ENCODE results near the gene TMEM218. TPM values are rescaled to one million over a fixed set of nuclear protein-coding genes. Genes with fewer than 3 reads are reported as not detected.

TMEM218 gene
- total RNA-seq, 1 donor from 2014 or later = 19.0 TPM

DNA sequence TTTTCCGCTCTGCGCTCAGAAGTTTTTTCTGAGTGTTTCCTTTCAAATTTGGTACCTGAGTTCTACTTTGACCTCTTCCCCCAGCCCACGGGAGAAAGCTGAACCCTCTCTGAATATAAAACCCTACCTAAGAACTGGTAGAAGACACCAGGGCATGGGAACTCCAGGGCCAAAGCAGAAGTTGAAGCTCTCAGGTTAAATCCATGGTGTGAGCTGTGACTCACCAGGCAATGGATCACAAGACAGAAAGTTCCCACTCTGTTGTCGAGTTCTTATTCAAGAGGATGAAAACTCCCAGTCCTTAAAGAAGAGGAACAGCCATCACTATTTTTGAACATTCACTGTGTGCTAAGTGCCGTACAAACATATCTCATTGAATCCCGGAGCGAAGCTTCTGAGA lies 8.9 kb downstream of the TMEM218 start:
- Histone ChIP-seq H3K4me3 (no peak overlapping the region), H3K27ac (no peak overlapping the region), H3K9me3 (no peaks in the 10 kb centered on the region), H3K27me3 (no peaks in the 10 kb centered on the region), H3K4me1 (no peaks in the 10 kb centered on the region), H3K36me3 (peaks cover 22% of the 10 kb centered on the region)
- ATAC-seq = peak; percentile 68
- DNase-seq = no peak
- TF ChIP-seq, protein P1, sequence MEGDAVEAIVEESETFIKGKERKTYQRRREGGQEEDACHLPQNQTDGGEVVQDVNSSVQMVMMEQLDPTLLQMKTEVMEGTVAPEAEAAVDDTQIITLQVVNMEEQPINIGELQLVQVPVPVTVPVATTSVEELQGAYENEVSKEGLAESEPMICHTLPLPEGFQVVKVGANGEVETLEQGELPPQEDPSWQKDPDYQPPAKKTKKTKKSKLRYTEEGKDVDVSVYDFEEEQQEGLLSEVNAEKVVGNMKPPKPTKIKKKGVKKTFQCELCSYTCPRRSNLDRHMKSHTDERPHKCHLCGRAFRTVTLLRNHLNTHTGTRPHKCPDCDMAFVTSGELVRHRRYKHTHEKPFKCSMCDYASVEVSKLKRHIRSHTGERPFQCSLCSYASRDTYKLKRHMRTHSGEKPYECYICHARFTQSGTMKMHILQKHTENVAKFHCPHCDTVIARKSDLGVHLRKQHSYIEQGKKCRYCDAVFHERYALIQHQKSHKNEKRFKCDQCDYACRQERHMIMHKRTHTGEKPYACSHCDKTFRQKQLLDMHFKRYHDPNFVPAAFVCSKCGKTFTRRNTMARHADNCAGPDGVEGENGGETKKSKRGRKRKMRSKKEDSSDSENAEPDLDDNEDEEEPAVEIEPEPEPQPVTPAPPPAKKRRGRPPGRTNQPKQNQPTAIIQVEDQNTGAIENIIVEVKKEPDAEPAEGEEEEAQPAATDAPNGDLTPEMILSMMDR (IDR thresholded peaks at IDR 0.05) = no peak
- intact Hi-C loops (cut with DNase I) = no loop called here

DNA sequence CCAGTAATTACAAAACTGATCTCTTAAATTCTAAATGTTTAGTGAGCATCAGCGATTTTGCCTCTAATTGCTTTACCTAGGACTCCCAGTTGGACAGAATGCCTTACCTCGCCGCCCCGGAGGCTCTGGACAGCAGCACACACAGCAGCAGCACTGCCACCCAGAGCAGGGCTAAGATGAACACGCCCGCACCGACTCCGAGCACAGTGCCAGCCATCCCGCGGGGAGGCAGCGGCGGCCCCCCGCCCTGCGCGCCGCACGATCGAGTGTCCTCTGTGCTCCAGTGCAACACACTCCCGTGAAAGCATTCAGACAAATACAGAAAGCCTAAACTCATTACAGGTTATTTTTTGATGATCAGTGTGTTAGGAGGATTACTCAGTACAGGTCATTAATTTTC lies 9.4 kb downstream of the TMEM218 start:
- H3K9me3 ChIP-seq = no peaks in the 10 kb centered on the region
- no peak overlapping the region for H3K4me3 ChIP-seq
- DNase-seq = no peak
- H3K36me3 ChIP-seq = peaks cover 27% of the 10 kb centered on the region
- ATAC-seq = no peak
- no peaks in the 10 kb centered on the region for H3K4me1 ChIP-seq
- TF ChIP-seq, protein P1 (IDR thresholded peaks at IDR 0.05) = no peak
- no peaks in the 10 kb centered on the region for H3K27me3 ChIP-seq
- intact Hi-C loops (cut with DNase I) = no loop called here
- no peak overlapping the region for H3K27ac ChIP-seq

DNA sequence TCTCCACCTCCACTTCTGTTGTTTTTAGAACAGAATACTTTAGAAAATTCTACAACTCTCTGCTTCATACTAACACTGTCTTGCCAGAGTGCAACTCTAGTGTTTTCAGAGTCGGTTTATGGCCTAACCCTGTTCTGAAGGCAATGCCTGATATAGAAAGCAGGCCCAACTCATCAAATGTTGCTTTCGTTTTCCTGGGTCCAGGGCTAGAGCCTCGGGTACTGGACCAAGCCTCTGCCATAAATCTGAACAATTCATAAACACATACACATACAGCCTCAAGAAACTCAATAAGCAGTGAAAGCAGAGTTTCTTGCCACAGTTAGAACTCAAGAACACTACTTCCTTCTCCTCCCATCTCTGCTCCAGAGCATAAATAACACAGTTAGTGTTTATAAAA lies 9.8 kb downstream of the TMEM218 start:
- H3K36me3 ChIP-seq = peaks cover 31% of the 10 kb centered on the region
- H3K9me3 ChIP-seq = no peaks in the 10 kb centered on the region
- ATAC-seq (no peak), DNase-seq (no peak)
- intact Hi-C loops (cut with DNase I) = no loop called here
- no peak overlapping the region for H3K27ac ChIP-seq
- H3K4me1 ChIP-seq = no peaks in the 10 kb centered on the region
- H3K27me3 ChIP-seq = no peaks in the 10 kb centered on the region
- no peak overlapping the region for H3K4me3 ChIP-seq
- TF ChIP-seq, protein P1 (IDR thresholded peaks at IDR 0.05) = no peak

DNA sequence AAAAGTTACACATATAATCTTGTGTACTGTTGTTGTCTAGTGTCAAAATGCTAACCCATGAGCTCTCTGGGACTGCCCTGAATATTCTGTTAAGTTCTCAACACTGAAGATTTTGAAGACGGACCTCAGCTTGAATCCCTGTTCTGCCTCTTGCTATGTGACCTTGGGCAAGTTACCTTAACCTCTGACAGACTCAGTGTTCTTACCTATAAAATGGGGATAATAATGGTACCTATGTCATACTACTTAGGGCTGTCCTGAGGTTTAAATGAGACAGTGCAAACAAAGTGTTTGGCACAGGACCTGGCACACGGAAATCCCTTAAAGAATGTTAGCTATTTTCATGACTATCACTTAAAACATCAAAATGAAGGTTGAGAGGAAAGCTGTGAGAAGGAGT lies 11.3 kb downstream of the TMEM218 start:
- H3K4me3 ChIP-seq = no peak overlapping the region
- TF ChIP-seq, protein P1 (IDR thresholded peaks at IDR 0.05) = no peak
- no peaks in the 10 kb centered on the region for H3K27me3 ChIP-seq
- H3K9me3 ChIP-seq = no peaks in the 10 kb centered on the region
- peaks cover 43% of the 10 kb centered on the region for H3K36me3 ChIP-seq
- ATAC-seq = no peak
- intact Hi-C loops (cut with DNase I) = no loop called here
- H3K27ac ChIP-seq = no peak overlapping the region
- DNase-seq = no peak
- H3K4me1 ChIP-seq = no peaks in the 10 kb centered on the region

DNA sequence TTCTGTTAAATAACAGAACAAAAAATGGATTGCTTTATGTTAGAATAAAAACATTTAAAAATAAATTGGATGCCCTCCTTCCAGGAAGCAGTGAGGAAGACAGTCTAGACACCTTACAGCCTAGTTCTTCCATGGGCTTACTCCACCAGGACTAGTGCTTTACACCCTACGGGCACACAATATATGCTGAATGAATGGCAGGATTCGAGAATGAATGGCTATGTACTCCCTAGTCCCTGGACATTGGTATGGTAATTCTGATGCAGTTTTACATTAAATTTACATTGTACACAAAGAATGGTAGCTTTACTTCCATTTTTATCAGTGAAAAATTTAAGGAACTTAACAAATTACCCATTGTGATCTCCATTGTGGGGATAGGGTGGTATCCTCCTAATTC lies 16.7 kb downstream of the TMEM218 start:
- H3K9me3 ChIP-seq = no peaks in the 10 kb centered on the region
- TF ChIP-seq, protein P1 (IDR thresholded peaks at IDR 0.05) = no peak
- DNase-seq (no peak), ATAC-seq (no peak)
- no peak overlapping the region for H3K27ac ChIP-seq
- H3K4me1 ChIP-seq = peaks cover 9% of the 10 kb centered on the region
- intact Hi-C loops (cut with DNase I) = no loop called here
- H3K4me3 ChIP-seq = no peak overlapping the region
- peaks cover 35% of the 10 kb centered on the region for H3K36me3 ChIP-seq
- H3K27me3 ChIP-seq = no peaks in the 10 kb centered on the region

DNA sequence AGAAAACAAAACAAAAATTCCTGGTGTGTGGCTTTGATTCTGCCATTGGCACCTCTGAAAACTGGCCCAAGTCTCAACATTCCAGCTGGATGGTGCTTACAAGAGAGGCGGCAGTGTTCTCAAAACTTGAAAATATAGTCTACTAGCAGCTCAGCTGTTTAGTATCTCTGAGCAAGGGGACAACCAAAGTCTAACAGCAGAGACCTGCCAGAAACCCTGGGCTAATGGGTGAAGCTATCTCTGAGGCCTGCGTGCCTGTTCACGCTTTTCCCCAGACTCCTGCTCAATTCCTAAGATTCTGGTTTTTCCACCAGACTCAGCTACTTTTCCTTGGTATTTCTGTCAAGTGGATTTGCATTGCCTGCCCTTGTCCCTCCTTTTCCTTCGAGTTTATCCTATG lies 17.9 kb downstream of the TMEM218 start:
- intact Hi-C loops (cut with DNase I) = no loop called here
- no peak for DNase-seq

More for the DNA sequence above, 17.9 kb downstream of the TMEM218 start:
- Histone ChIP-seq H3K4me1 (peaks cover 9% of the 10 kb centered on the region), H3K27ac (no peak overlapping the region), H3K27me3 (no peaks in the 10 kb centered on the region), H3K4me3 (no peak overlapping the region), H3K36me3 (peaks cover 35% of the 10 kb centered on the region), H3K9me3 (no peaks in the 10 kb centered on the region)
- no peak for ATAC-seq
- TF ChIP-seq, protein P1 (IDR thresholded peaks at IDR 0.05) = no peak
